ENCODE measurements around the gene S100A6.
"Not testable (repeated sequence)": the region's sequence is repeated elsewhere in the genome, so short reads cannot be mapped to it uniquely, and the experiment has no call there.

Gene S100A6

GRCh38 chr1:153526132-153526543 is 9.7 kb downstream of the S100A6 start:
- DNase-seq = no peak

GRCh38 chr1:153525088-153525728 is 10.6 kb downstream of the S100A6 start:
- DNase-seq = no peak

GRCh38 chr1:153522353-153523048 is 13.3 kb downstream of the S100A6 start:
- DNase-seq = not testable (repeated sequence)

- not testable (repeated sequence) for DNase-seq
Measured at GRCh38 chr1:153521808-153522207, 14.0 kb downstream of the S100A6 start.

GRCh38 chr1:153520818-153521476 is 14.8 kb downstream of the S100A6 start:
- no peak for DNase-seq

- DNase-seq = not testable (repeated sequence)
Measured at GRCh38 chr1:153520137-153520691, 15.6 kb downstream of the S100A6 start.

GRCh38 chr1:153519242-153519641 is 16.5 kb downstream of the S100A6 start:
- no peak for DNase-seq

GRCh38 chr1:153515504-153516394 is 20.0 kb downstream of the S100A6 start:
- no peak for DNase-seq

- no peak for DNase-seq
Measured at GRCh38 chr1:153513666-153514065, 22.1 kb downstream of the S100A6 start.

- no peak for DNase-seq
Measured at GRCh38 chr1:153513023-153513422, 22.8 kb downstream of the S100A6 start.

GRCh38 chr1:153510984-153511410 is 24.8 kb downstream of the S100A6 start:
- DNase-seq = peak; percentile 87

GRCh38 chr1:153509729-153510354 is 25.9 kb downstream of the S100A6 start:
- DNase-seq = peak; percentile 84

- DNase-seq = no peak
Measured at GRCh38 chr1:153509036-153509435, 26.8 kb downstream of the S100A6 start.

GRCh38 chr1:153507926-153508583 is 27.7 kb downstream of the S100A6 start:
- DNase-seq = no peak

- no peak for DNase-seq
Measured at GRCh38 chr1:153506831-153507413, 28.9 kb downstream of the S100A6 start.

- no peak for DNase-seq
Measured at GRCh38 chr1:153506386-153506785, 29.4 kb downstream of the S100A6 start.

- DNase-seq = no peak
Measured at GRCh38 chr1:153505576-153505975, 30.2 kb downstream of the S100A6 start.

- no peak for DNase-seq
Measured at GRCh38 chr1:153503766-153504165, 32.0 kb downstream of the S100A6 start.

- DNase-seq = no peak
Measured at GRCh38 chr1:153498746-153499145, 37.0 kb downstream of the S100A6 start.

- no peak for DNase-seq
Measured at GRCh38 chr1:153495536-153495935, 40.3 kb downstream of the S100A6 start.

GRCh38 chr1:153494976-153495535 is 40.7 kb downstream of the S100A6 start:
- DNase-seq = peak; percentile 91
